Right lobe of liver (tissue), 4 donors: Measurements from ENCODE around the gene MRPL46.

Source experiments
- CTCF ChIP-seq, 4 donors: fragments of 200-600 bp in 3 of 4; fragments of 450-650 bp in 1 of 4; IDR thresholded peaks; one replicate each; pipeline versions ENCODE4 v1.5.1 to v1.8.0; 2016 to 2022; ENCODE audit warnings: antibody characterized with exemption in 4 of 4, mild to moderate bottlenecking in 2 of 4
- POLR2A ChIP-seq: fragments of 450-650 bp; IDR thresholded peaks from one replicate; pipeline ENCODE4 v1.6.1; 2017; ENCODE audit warnings: antibody characterized with exemption, mild to moderate bottlenecking
- donor health status: DM: no; HTN: no; CAD: no.
- donor health status: DM: no; HTN: no; CAD: no.
- donor health status: DM: no; HTN: yes; CAD: no.

DNA sequence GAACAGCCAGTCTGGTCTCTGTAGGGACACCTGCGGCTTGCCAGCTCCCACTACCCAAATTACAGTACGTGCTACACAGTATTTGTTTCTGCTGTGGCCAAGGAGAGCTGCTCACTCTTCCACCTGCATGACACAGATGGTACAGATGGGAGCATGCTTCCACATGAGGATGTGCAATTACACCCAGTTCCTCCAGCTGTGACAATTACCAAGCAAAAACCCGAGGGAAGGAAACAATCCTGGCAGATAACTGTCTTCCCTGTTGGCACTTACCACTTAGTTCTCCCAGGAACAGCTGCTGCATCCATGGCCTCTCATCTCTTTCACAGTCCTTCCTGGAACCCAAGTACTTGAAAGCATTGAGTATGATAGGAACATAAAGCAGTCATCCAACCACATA lies 44.9 kb upstream of the MRPL46 start:
- TF ChIP-seq POLR2A (no peak), CTCF (IDR thresholded peaks at IDR 0.05) (no peak)
